Renal pelvis (tissue), 4 donors: Measurements from ENCODE around the gene SLC9A5. TPM values are rescaled to one million over a fixed set of nuclear protein-coding genes. Genes with fewer than 3 reads are reported as not detected.
A peak's percentile ranks its signal among the peaks of the same experiment; 100 is the strongest.

ENCODE experiments used
- DNase-seq: peaks from one replicate; pipeline ENCODE4 v3.0.0-alpha.2; 2013
- polyA plus RNA-seq, 3 donors: library from polyadenylated mRNA; unstranded; fragments of 120-200 nt; gene quantifications; one replicate each; pipeline ENCODE4 v1.2.1, GENCODE V29; 2013; ENCODE audit not compliant: insufficient read length in 3 of 3

SLC9A5 gene
- polyA plus RNA-seq, 3 donors = 2.7 to 6.3 (median 5.6) TPM

GRCh38 chr16:67256701-67257230, 8.0 kb downstream of the SLC9A5 start:
- no peak for DNase-seq

GRCh38 chr16:67257486-67258160, 8.8 kb downstream of the SLC9A5 start:
- DNase-seq = no peak

- no peak for DNase-seq
These were observed 9.5 kb downstream of the SLC9A5 start for GRCh38 chr16:67258161-67258835.

GRCh38 chr16:67259705-67260104, 10.9 kb downstream of the SLC9A5 start:
- no peak for DNase-seq

- no peak for DNase-seq
These were observed 11.8 kb downstream of the SLC9A5 start for GRCh38 chr16:67260426-67261063.

- no peak for DNase-seq
These were observed 14.4 kb downstream of the SLC9A5 start for GRCh38 chr16:67263201-67263600.

- no peak for DNase-seq
These were observed 15.5 kb downstream of the SLC9A5 start for GRCh38 chr16:67264277-67264676.

- no peak for DNase-seq
These were observed 16.1 kb downstream of the SLC9A5 start for GRCh38 chr16:67264866-67265265.

- DNase-seq = no peak
These were observed 17.1 kb downstream of the SLC9A5 start for GRCh38 chr16:67265834-67266233.

- no peak for DNase-seq
These were observed 19.4 kb downstream of the SLC9A5 start for GRCh38 chr16:67268136-67268579.

GRCh38 chr16:67269766-67270165, 21.0 kb downstream of the SLC9A5 start:
- no peak for DNase-seq

- no peak for DNase-seq
These were observed 22.2 kb downstream of the SLC9A5 start for GRCh38 chr16:67270931-67271338.

GRCh38 chr16:67271446-67271845, 22.7 kb downstream of the SLC9A5 start:
- no peak for DNase-seq

GRCh38 chr16:67275321-67275720, 26.5 kb downstream of the SLC9A5 start:
- no peak for DNase-seq

GRCh38 chr16:67277294-67277998, 28.7 kb downstream of the SLC9A5 start:
- DNase-seq = no peak

- DNase-seq = no peak
These were observed 29.4 kb downstream of the SLC9A5 start for GRCh38 chr16:67277999-67278772.

GRCh38 chr16:67278773-67279295, 30.1 kb downstream of the SLC9A5 start:
- DNase-seq = no peak

GRCh38 chr16:67279296-67280089, 30.7 kb downstream of the SLC9A5 start, which contains the start of gene PLEKHG4:
Gene PLEKHG4, plus strand, starts transcription at chr16:67279532. Its CDS starts 513 bp downstream, at chr16:67280045.
- DNase-seq = peak; percentile 69

- no peak for DNase-seq
These were observed 31.6 kb downstream of the SLC9A5 start for GRCh38 chr16:67280090-67281015.
